GM21737 (cell line): ENCODE measurements around the gene KRT74.

Experiments
- ATAC-seq: cut with Tn5 transposase; IDR thresholded peaks from one replicate; pipeline ENCODE4 v1.9.1; 2021; ENCODE audit warnings: mild to moderate bottlenecking, moderate library complexity; ENCODE audit not compliant: unreplicated experiment

The KRT74 gene

DNA sequence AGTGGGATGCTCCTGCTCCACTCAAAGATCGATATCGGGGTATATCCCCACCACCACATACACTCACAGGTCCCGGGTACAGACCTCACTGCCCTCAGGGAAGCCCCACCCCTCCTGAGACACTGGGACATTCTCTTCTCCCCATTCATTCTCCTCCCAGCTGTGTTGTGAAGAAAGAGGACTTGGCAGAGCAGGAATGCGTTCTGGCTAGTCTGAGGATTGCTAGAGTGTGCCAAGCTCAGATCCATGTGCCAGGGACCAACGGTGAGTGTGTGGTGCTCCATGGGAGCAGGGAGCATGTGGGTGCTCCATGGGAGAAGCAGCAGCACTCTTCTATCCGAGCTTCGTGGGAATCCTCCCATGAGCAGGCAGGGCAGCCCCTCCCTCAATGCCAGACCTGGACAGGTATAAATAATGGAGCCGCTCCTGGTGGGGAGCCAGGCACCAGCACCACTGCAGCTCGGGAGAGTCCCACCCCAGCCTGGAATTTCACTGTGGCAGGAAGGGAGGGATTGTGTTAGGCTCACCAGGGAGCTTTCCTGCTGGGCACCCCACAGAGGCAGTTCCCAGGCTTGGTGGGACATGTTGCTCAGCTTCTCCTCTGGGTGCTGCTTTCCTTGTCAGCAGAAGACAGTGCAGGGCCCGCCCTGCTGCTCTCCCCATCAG lies 51.2 kb downstream of the KRT74 start:
- ATAC-seq, result no peak

DNA sequence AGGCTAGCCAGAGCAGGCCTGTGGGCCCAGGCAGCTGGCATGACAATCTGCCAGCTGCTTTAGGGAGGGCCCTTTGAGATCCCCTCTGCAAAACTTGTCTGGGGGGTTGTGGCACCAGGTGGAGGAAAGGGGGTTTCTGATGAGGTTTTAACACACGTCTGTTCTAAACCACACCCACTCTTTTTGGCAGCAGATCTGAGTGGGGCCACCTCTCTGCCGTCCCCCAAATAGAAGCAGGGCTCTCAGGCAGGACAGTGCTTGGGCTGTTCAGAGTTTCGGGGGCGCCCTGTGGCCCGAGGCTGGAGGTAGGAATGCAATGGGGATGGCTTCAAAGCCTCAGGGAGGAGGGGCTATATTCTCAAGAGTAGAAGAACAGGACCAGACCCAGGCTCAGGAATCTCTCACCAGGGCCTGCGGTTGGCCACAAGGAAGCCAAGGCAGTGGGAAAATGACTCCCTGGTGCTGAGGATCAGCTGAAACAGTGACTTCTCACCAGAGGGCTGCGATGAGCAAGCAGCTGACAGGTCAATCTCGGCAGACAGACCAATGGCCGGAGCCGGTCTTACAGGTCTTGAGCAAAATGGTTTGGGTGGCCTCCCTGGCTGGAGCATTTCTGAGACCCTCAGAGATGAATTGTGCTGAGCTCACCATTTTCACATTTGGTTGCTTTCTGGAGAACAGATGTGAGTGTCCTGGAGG lies 51.9 kb downstream of the KRT74 start:
- no peak for ATAC-seq

DNA sequence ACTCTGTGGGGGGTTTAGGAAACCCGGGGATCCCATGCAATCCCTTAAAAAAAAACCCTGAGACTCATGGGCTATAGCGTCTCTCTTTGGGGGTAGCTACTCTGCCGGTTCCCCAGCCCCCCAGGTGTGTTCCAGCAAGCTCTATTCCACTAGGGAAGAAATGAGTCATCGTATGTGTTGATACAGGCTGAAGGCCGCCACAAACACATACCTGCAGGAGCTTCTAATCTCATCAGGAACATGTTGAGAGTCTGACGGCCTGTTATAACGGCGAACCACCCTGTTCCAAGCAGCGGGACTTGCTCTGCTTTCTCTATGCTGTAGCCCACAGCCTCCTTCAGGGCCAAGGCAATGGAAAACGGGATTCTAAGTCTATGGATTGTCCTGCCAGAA lies 52.5 kb downstream of the KRT74 start:
- no peak for ATAC-seq

DNA sequence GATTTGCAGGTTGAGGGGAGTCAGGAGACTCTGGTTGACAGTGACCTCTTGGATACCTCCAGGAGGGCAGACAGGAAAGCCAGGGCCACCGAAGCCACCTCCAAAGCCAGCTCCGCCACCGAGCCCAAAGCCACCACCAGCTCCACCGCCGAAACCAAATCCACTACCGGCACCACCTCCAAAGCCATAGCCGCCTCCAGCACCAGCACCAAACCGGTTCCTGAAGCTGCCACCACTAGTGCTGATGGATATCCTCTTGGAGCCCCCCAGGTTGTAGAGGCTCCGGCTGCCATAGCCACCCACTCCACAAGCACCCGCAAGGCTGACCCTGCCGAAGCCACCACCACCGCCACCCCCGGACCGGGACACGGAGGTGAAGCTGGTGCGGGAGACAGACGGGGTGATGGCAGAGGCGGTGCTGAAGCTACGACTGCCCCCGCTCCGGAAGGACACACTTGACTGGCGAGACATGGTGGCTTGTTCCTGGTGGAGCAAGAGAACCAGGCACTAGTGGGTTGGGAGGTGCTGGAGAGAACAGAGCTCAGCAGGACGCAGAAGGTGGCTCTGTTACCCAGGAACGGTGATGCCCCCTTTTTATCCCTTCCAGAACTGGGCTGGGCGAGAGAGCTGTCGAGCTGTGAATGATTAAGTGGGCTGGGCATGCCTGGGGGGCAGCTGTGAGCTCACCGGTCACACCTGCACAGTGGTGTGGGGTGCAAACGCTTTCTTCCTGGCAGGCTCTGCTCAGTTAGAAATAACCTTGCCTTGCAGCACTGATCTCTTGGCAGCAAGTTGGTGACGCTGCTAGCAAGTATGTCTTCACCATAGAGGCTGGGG lies 53.6 kb downstream of the KRT74 start, which contains the start of gene KRT5:
Gene KRT5 (minus strand): TSS at position 569 of the 837 bp plus-strand sequence. CDS start 98 bp downstream, at position 471.
- ATAC-seq, result no peak

DNA sequence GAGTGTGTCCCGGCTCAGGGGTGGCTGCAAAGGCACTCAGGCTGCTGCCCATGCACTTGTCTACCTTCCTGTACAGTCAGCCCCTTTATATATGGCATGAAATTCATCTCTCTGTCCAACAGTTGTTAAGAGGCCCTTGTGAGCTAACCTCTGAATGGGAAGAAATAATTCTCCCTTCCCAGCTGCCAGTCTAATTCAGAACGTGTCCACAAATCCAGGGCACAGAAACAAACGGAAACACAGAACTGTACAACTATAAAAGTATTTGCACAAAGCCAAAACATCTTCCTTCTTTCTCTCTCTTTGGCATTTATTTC lies 54.3 kb downstream of the KRT74 start:
- ATAC-seq, result no peak

DNA sequence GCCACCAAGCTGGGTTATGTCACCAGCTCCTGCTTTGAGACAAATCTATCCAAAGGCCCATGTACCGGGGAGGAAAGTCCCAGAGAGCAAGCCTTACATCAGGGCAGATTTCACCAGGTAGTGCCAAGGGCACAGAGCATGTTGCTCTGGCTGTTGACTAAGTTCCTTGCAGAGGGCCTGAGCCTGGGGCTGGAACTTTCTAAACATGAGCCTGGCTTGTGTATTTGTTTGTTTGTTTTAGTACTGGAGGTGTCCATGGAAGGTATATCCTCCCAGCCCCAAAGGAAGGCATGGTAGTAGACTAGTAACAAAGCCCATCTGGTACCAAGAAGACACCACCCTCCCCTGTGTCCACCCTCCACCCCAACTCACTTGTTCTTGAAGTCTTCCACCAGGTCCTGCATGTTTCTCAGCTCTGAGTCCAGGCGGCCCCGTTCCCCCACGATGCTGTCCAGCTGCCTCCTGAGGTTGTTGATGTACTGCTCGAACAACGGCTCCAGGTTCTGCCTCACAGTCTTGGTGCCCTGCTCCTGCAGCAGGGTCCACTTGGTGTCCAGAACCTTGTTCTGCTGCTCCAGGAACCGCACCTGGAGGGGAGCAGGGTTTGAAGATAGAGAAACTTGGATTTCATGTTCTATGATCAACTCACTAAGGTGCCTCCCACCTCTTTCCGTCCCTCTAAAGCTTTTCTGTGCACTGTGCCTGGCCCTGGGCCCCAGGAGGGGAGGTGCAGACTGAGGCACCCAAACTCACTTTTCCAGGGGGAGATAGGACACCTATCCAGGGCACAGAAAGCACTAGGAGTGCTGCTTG lies 54.9 kb downstream of the KRT74 start:
- ATAC-seq, result no peak

DNA sequence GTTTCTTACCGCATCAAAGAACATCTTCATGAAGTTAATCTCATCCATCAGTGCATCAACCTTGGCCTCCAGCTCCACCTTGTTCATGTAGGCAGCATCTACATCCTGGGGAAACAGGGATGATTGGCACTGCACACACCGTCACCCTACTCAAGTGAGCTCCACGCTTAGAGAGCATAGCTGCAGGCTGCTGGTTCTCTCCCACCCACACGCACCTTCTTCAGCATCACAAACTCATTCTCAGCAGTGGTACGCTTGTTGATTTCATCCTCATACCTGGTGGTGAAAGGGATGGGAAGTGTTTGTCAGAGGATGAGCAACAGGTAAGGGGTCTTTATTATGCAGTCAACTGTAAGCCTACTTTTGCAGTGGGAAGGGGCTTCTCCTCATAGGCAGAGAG lies 55.8 kb downstream of the KRT74 start:
- no peak for ATAC-seq

DNA sequence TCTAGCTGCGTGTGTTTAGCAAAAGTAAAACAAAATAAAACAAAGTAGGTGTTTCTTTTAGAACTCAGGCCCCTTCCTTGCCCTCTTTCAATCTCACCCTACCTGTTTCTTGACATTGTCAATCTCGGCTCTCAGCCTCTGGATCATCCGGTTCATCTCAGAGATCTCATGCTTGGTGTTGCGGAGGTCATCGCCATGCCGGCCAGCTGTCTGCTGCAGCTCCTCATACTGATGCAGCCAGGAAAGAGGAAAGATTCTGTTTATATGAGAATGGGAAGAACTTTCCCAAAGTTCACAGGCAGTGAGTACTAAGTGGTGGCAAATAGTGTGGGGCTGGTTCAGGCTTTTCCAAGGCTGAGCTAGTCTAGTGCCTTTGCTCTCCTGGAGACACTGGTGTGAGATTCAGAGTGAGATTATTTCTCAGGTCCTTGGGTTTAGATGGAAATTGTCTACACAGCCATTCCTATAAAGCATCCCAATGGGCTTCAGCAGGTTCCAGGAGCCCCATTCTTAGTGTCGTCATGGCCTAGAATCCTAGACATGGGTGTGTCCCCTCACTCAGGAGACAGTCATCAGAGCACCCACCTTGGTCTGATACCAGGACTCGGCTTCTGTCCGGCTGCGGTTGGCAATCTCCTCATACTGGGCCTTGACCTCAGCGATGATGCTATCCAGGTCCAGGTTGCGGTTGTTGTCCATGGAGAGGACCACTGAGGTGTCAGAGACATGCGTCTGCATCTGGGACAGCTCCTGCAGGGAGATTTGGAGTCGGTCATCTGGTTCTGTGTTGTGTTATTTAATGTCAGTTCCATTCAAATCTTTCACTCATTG lies 56.4 kb downstream of the KRT74 start:
- no peak for ATAC-seq

DNA sequence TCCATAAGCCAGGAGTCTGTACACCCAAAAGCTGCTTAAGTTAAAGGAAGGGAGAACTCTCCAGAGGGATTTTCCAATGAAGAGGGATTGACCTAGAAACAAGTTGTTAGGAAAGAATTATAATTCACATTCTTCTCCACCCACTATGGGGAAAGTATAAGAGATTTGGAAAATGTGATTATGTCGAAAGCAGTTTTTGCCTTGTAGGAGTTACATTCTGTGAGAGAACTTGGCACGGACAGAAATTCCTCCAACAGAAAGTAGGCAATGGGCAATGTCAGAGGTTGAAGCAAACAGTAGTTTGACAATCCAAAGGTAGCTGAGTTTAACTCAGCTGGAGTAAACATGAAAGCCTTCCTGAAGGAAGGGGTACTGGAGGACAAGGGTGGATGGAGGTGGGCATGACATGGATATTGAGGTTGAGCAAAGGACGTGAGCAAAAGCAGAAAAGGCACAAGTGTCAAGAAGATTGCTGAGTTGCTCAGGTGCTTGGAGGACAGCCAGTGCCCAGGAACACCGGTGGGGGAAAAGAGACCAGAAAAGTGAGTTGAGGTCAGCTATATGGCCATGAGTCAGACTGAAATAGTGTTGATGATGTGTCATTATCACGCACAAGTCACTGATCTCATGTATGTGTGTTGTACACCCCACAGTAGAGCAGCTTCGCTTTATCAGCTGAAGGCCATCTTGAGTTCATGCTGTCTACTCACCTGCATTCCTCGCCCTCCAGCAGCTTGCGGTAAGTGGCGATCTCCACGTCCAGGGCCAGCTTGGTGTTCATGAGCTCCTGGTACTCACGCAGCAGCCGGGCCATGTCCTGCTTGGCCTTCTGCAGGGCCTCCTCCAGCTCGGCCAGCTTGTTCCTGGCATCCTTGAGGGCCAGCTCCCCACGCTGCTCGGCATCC lies 57.5 kb downstream of the KRT74 start:
- no peak for ATAC-seq
